NCI-H446 treated with DMSO at 0.1 percent for 48 hours (cell line): ENCODE results near the gene HHAT.
A peak's percentile ranks its signal among the peaks of the same experiment; 100 is the strongest.
"Not testable (repeated sequence)": the region's sequence is repeated elsewhere in the genome, so short reads cannot be mapped to it uniquely, and the experiment has no call there.

Experiments
- DNase-seq: peaks from one replicate; lab custom pipeline; 2025; lab: John Stamatoyannopoulos, UW

The HHAT gene

DNA sequence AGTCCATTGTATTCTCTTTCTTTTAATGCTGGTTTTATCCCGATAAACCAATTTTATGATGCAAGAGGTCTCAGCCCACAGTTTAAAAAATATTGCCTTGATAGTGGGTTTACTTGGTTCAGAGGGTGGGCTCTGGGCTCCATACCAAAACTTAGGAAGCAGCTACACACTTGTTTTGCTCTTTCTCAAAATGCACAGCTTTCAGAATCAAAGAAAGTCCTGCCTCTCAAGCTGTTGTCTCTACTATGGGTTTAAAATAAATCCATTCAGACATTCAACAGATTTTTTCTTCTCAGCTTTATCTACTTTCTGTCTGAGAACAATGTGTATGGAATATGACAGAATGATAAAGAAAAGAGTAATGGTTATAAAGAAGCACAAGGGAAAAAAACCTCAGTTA is 14.8 kb upstream of the HHAT start:
- DNase-seq = no peak

DNA sequence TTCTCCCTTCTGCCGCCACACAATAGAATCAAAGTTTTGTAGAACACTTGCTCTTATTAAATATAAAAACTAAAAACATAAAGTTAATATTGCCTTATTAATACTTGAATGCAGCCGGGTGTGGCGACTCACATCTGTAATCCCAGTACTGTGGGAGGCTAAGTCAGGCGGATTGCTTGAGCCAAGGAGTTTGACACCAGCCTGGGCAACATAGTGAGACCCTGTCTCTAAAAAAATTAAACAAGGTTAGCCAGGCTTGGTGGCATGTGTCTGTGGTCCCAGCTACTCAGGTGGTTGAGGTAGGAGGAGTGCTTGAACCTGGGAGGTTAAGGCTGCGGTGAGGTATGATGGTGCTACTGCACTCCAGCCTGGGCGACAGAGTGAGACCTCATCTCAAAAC is 13.2 kb upstream of the HHAT start:
- DNase-seq = no peak

DNA sequence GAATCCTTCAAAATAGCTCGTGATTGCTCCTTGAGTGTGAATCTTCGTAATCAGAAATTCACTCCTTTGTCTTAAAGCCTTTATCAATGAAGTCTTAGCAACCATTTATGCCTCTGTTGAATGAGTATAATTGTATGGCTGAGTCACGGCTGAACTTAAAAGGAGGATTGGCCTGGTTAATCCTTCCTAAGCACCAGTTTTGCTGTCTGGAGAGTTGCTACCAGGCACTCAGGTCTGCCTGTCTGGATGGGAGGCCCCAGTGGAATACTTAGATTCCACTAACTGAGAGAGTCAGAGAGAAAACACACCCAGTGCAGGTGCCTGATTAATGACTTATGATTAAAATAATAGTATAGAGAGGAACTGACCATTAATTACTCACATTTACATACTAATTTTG is 7.6 kb upstream of the HHAT start:
- DNase-seq = no peak

DNA sequence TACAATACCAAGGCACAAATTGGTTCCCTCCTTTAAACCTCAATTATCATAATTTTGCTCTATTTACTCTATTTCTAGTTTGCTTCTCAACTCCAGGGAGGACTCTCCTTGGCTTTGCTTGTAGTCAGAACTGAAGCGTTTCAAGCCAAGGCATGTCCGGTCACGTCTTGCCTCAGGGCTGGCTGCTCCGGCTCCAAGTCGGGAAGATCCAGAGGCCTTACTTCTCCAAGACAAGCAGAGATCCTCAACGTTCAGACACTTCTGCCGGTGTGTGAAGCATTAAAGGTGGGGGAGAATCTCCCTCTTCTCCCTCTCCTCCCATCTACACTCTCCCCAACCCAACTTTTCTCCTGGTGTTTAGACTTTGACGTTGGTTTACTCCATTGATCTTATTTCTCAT is 7.2 kb upstream of the HHAT start:
- no peak for DNase-seq

DNA sequence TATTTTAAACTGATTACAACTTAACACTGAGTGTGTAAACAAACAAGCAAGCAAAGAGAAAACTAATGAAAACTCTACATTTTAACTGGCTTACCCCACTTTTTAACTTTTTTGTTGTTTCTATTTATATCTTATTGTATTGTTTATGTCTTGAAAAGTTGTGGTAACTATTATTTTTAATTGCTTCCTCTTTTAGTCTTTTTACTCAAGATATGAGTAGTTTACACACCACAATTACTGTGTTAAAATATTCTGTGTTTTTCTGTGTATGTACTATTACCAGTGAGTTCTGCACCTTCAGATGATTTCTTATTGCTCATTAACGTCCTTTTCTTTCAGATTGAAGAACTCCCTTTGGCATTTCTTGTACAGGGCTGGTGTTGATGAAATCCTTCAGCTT is 4.7 kb upstream of the HHAT start:
- DNase-seq = no peak

DNA sequence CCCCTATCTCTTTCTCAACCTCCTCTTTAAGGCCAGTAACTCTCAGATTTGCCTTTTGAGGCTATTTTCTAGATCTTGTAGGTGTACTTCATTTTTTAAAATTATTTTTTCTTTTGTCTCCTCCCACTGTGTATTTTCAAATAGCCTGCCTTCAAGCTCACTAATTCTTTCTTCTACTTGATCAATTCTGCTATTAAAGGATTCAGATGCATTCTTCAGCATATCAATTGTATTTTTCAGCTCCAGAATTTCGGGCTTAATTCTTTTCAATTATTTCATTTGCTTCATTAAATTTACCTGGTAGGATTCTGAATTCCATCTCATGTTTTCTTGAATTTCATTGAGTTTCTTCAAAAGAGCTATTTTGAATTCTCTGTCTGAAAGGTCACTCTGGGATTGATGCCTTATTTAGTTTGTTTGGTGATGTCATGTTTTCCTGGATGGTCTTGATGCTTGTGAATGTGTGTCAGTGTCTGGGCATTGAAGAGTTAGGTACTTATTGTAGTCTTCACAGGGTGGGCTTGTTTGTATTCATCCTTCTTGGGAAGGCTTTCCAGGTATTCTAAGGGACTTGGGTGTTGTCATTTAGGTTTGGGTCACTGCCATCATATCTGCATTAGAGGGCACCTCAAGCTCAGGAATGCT is 3.6 kb upstream of the HHAT start:
- no peak for DNase-seq

DNA sequence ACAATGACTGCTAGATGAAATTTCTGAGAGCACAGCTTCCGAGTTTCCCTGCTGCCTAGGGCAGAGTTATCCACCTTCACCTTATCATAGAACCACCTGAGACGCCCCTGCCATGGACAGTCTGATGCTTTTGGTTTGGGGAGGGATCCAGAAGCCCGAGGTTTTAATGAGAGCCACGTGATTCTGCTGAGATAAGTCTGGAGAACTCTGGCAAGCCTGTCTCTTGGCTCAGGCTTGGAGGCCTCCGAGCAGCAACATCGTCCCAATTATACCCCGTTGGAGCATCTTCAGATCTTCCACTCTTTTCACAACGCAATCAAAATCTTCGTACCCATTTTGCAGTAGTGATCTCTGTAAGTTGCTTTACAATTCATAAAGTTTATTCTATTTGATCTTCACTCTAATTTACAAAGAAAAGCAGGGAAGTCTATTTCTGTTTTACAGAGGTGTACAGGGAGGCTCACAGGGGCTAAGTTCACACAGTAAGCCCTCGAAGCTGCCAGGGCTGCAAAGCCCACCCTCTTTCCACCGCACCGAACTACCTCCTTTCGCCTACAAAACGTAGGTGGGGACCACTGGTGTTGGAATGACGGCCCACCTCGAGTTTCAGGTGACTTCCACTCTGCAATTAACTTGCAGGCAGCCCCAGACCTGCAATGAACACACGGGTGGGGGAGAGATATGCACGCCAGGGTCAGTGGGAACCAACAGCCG is 513 bp upstream of the HHAT start:
- DNase-seq = peak; percentile 6

DNA sequence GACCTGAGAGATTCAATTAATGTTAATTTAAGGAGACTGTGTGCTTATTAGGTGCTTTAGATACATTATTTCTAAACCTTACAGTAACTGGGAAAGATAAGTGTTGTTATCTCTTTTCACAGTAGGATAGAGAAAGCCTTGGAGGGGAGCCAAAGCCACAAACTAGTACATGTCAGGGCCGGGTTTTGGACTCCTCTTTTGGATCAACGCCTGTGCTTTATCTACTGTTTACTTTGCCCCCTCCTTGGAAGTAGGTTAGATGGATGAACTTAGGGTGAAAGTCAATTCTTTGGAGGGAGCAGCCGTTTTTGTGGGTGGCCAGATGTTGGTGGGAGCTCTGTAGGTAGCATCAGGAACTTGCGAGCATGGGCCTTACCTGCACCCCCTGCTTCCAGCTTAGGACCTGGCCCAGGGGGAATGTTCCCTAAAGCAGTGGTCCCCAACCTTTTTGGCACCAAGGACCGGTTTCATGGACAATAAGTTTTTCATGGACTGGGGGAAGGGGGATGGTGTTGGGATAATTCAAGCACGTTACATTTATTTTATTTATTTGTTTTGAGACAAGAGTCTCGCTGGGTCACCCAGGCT is 1.7 kb downstream of the HHAT start:
- no peak for DNase-seq

DNA sequence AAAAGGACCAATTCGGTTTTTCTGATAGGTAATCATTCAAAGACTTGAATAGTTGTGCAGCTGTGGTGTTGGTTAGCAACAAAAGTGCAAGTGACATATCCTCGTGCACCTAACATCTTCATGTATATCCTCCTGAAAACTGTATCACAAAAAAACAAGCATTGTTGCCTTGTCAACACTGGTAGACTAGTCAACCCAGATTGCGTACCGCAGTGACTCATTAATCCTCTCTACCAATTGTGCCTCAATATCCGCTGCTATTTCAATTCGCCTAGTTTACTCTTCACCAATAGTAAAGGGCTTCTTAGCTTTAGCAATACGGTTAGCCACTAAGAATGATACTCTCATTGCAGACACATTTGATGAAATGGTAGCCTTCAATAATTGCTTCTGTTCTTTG is 3.5 kb downstream of the HHAT start:
- no peak for DNase-seq

DNA sequence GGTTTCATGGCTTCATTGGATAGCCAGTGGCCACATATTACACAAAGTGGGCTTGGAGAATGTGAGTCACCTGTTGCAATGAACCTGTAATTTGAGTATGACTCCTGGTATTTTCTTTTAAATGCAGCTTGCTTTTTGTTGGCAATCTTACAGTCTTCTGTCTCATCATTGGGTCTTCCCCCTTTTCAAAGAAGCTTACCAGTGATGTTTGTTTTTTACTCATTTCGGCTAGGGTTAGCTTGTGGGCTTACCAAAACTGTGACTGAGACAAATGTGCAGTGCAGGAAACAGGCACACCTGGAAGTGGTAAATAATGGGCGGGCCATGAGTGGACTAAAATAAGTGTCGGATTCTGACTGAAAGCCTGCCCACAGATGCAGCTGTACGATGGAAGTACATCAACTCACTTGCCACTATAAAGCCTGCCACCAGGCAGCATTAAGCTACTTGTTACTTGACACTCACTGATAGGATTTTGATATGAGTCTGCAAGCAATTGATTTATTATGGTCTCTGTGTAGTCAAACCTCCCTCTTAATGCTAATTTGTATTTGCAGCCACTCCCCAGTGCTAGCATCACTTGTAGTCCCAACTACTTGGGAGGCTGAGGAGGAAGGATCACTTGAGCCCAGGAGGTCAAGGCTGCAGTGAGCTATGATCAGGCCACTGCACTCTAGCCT is 4.2 kb downstream of the HHAT start:
- DNase-seq = no peak

DNA sequence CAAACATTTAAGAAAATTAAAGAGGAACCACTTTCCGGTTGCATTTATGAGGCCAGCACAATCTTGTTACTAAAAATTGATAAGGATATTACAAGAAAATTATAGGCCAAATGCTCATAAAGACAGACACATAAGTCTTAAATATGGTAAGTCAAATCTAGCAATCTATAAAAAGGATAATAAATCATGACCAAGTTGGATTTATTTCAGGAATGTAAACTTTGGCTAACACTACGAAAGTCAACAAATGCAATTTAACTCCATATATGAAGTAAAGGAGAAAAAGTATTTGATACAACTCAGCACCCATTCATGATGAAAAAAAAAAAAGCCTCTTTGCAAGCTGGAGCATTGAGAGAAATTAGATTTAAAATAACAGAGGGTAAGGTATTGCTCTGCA is 6.3 kb downstream of the HHAT start:
- no peak for DNase-seq

DNA sequence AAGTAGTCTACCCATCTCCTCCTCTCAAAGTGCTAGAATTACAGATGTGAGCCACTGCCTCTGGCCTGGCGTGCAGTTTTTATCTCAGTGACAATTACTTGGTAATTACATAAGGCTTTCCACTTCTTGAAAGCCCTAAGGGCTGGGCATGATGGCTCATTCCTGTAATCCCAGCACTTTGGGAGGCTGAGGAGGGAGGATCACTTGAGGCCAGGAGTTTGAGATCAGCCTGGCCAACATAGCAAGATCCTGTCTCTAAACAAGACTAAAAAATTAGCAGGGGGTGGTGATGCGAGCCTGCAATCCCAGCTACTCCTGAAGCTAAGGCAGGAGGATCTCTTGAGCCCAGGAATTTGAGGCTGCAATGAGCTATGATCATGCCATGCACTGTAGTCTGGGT is 7.7 kb downstream of the HHAT start:
- no peak for DNase-seq

DNA sequence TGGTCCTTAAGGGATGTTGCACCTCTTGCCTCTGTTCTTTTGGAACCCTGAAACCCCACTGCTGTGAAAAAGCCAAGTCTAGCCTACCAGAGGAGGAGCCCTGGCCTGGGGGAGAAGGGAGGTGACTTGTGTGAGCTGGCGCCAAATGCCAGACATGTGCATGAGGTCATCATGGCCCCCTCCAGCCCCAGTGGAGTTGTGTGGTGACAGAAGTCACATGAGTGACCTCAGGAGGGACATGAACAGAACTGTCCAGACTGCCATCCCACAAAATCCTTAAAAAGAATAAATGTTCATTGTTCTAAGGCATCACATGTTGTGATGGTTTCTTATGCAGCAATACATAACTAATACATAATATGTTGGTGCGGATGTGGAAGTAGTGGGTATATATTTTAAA is 10.8 kb downstream of the HHAT start:
- no peak for DNase-seq

DNA sequence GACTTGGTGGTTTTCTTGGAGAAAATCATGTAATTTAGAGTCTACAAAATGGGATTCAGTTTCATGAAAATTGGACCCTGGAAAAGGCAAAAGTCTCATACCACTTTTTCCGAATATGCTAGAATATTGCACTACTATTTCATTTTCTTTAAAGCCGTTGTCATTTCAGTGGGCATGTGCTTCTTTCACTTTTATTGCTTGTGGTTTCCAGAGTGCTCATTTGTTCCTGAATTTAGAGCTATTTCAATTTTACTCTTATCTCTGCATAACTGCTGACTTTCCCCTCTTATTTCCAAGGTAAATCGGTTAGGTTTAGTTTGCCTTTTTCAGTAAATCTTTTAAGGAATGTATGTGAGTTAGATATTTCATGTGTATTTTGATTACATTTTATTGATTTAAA is 11.6 kb downstream of the HHAT start:
- no peak for DNase-seq

DNA sequence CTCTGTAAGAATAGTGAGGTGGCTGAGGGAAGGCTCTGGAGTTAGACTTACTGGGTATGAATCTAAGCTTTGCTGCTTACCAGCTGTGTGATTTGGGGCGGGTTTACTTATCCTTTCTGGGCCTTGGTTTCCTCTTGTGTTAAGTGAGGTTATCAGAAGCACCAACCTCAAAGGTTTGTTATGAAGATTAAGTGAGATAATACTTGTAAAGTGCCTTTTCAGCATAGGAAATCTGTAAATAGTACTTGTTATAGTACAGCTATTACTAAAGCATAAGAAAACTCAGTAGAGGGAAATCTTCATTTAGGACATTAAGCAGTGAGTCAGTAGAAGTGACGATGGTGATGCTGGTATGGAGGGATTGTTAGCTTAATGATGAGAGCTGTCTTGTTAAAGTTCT is 12.1 kb downstream of the HHAT start:
- no peak for DNase-seq

DNA sequence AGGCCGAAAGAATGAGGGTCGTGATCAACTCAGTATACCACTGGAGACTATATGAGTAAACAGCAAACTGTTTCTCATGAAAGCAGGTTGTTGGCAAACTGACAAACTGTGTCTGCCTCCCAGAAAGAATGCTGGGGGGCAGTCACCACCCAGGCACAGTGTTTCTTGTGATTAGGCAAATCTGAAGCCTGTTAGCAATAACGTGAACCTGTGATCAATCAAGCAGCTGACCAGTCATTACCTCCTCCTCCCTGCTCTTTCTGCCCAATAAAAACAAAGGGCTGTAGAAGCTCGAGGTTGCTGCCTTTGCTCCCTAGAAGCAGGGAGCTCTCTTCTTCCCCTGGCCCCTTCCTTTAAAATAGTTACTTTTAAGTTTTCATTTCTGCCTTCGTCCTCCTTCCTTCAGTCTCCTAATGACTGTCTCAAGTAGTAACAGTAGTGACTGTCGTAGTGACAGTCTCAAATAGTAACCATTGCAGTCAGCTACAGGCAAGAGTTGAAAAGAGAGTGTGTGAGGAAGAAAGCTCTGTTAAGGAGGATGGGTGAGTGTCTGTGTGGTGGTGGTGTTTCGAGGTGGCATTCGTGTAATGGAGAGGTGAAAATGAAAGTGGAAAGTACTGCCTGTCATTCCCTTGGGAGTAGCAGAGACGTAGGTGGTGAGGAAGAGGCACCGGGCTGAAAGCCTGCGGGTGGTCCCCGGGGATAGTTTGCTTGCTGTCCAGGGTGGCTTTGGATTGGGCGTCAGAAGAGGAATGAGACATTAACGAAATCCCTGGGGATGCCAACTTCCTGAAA is 14.5 kb downstream of the HHAT start:
- no peak for DNase-seq

DNA sequence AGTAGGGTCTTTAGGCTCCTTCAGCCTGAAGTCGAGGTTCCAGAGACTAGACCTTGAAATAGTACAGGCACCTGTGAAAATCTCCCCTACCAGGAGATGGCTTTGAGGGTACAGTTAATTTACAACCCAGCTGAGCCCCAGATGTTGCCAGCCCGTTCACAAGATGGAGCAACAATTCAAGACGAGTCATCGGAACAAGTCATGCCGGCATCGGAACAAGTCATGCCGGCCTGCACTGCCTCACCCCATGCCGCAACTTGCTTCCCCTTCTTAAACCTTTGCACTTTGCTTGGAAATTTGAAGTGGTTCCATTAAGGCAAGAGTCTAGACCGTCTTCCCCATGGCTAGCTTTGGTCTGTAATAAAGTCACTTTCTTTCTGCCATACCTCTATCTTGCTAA is 16.0 kb downstream of the HHAT start:
- no peak for DNase-seq

DNA sequence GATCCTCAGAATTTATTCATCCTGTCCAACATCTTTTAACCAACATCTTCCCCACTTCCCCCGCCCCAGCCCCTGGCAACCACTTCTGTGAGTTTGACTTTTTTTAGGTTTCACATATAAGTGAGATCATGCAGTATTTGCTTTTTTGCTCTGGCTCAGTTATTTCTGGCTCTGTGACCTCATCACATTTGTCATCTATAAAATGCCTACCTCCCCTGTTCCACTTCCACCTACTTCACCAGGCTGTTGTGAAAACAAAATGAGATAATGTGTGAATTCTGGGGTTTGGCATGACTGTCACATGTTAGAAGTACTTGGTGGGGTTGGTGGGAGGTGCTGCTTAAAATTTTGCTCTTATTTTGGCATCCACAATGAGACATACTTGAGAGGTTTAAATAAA is 18.4 kb downstream of the HHAT start:
- DNase-seq = no peak

DNA sequence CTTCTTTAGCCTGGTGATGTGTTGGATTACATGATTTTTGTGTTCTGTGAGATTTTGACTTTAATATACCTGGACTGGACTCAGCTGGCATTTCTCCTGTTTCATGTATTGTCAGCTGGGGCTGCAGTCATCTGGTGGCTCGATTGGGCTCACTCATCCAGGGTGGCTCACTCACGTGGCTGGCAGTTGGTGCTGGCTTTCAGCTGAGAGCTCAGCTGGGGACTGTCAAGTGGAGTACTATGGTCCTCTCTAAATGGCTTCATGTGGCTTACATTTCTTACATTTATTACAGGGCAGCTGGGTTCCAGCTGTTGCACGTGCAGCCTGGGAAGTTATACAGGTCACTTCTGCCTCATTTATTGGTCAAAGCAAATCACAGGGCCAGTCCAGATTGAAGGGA is 22.8 kb downstream of the HHAT start:
- no peak for DNase-seq

DNA sequence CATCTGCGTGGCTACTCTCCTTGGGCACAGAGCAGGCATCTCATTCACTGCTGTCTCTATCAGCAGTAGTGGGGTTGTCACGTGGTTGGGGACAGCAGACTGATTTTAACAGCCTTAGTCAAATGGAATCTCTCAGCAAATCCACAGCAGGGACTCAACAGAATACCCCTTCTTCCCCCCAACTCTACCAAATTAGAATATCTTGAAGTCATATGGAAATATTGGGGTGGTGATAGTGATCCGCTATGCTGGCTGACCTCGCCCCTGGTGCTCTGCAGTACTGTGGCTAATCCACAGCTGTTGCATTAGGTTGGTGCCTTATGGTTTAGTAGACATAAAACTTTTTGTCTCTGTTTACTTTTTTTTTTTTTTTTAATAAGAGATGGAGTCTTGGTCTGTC is 23.9 kb downstream of the HHAT start:
- DNase-seq = no peak

DNA sequence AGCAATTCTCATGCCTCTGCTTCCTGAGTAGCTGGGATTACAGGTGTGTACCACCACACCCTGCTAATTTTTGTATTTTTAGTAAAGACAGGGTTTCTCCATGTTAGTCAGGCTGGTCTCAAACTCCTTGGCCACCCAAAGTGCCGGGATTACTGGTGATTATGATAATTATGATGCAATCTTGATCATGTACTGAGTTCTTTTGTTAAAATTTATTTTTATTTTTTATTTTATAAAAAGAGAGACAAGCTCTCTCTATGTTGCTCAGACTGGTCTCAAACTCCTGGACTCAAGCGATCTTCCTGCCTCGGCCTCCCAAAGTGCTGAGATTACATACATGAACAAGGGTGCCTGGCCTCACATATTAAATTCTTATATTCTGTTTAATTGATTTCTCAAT is 25.6 kb downstream of the HHAT start:
- not testable (repeated sequence) for DNase-seq

DNA sequence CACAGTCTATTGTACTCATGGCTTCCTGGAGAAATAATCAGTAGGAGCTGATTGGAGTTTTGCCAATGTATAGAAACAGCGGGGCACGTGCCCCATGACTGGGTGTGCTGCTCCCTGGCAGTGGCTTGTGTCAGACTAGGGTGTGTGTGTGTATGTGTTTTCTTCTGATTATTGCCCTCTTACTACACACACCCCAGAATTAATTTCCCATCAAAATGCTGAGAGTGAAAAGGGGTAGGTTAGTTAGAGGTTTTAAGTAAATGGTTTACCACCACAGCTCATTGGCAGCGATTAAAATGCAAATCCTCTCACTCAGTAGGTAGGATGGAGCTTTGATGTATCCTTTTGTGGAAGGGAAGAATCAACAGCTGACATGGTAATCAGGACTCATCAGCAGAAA is 29.9 kb downstream of the HHAT start:
- no peak for DNase-seq
